NT2/D1 (cell line): ENCODE measurements around the gene TMOD1.

Experiments used
- DNase-seq: peaks from one replicate; pipeline ENCODE4 v3.0.0-alpha.2; 2011; ENCODE audit warnings: low read depth, low spot score
- H3K27me3 ChIP-seq: 2 replicates; pipeline ENCODE4 v1.6.0; 2011; ENCODE audit warnings: mild to moderate bottlenecking; ENCODE audit not compliant: insufficient read length, insufficient read depth
- H3K36me3 ChIP-seq: 2 replicates; pipeline ENCODE4 v1.6.1; 2011; ENCODE audit warnings: mild to moderate bottlenecking, low read length, mixed read lengths; ENCODE audit not compliant: insufficient read depth, insufficient read length
- H3K4me1 ChIP-seq: 2 replicates; pipeline ENCODE4 v1.5.1; 2011; ENCODE audit not compliant: insufficient read depth, insufficient read length
- H3K4me3 ChIP-seq: 2 replicates; pipeline ENCODE4 v1.5.1; 2011; ENCODE audit warnings: low read depth; ENCODE audit not compliant: insufficient read length
- H3K9ac ChIP-seq: 2 replicates; pipeline ENCODE4 v1.6.0; 2011; ENCODE audit warnings: low read depth; ENCODE audit not compliant: insufficient read length
- H3K9me3 ChIP-seq: 2 replicates; pipeline ENCODE4 v1.5.1; 2011; ENCODE audit warnings: mild to moderate bottlenecking, low read length; ENCODE audit not compliant: insufficient read depth
- SUZ12 ChIP-seq: IDR thresholded peaks from 2 replicates; pipeline ENCODE4 v1.6.1; 2011; ENCODE audit not compliant: insufficient read length, insufficient read depth; ENCODE audit errors: extremely low read depth
- YY1 ChIP-seq: IDR thresholded peaks from 2 replicates; pipeline ENCODE4 v1.6.1; 2011; ENCODE audit not compliant: insufficient read length, insufficient read depth
- ZNF274 ChIP-seq: IDR thresholded peaks from 2 replicates; pipeline ENCODE4 v1.6.1; 2011; ENCODE audit warnings: mild to moderate bottlenecking, low read depth, low read length

The TMOD1 gene

GRCh38 chr9:97543561-97543960 lies 42.1 kb downstream of the TMOD1 start:
- Histone ChIP-seq H3K4me3 (no peak overlapping the region), H3K4me1 (peaks cover 5% of the 10 kb centered on the region), H3K27me3 (no peaks in the 10 kb centered on the region), H3K9ac (no peak overlapping the region), H3K9me3 (no peaks in the 10 kb centered on the region), H3K36me3 (no peaks in the 10 kb centered on the region)
- TF ChIP-seq ZNF274 (no peak), SUZ12 (no peak), YY1 (no peak)
- no peak for DNase-seq

- Histone ChIP-seq H3K27me3 (no peaks in the 10 kb centered on the region), H3K9ac (no peak overlapping the region), H3K4me3 (no peak overlapping the region), H3K36me3 (no peaks in the 10 kb centered on the region), H3K4me1 (peaks cover 5% of the 10 kb centered on the region), H3K9me3 (no peaks in the 10 kb centered on the region)
- DNase-seq = no peak
- no peak for TF ChIP-seq SUZ12
- no peak for TF ChIP-seq ZNF274
- no peak for TF ChIP-seq YY1
Observed at GRCh38 chr9:97545486-97545885, 44.0 kb downstream of the TMOD1 start.

- H3K27me3 ChIP-seq = no peaks in the 10 kb centered on the region
- DNase-seq = no peak
- H3K9me3 ChIP-seq = no peaks in the 10 kb centered on the region
- H3K4me3 ChIP-seq = no peak overlapping the region
- H3K4me1 ChIP-seq = peaks cover 5% of the 10 kb centered on the region
- no peak for TF ChIP-seq YY1
- no peak for TF ChIP-seq ZNF274
- TF ChIP-seq SUZ12 = no peak
- no peak overlapping the region for H3K9ac ChIP-seq
- no peaks in the 10 kb centered on the region for H3K36me3 ChIP-seq
Observed at GRCh38 chr9:97547098-97547829, 45.8 kb downstream of the TMOD1 start.

GRCh38 chr9:97548379-97548778 lies 46.9 kb downstream of the TMOD1 start:
- Histone ChIP-seq H3K36me3 (no peaks in the 10 kb centered on the region), H3K9ac (no peak overlapping the region), H3K27me3 (no peaks in the 10 kb centered on the region), H3K4me1 (peaks cover 5% of the 10 kb centered on the region), H3K9me3 (no peaks in the 10 kb centered on the region), H3K4me3 (no peak overlapping the region)
- no peak for DNase-seq
- TF ChIP-seq YY1 (no peak), ZNF274 (no peak), SUZ12 (no peak)

- no peak for DNase-seq
- H3K36me3 ChIP-seq = no peaks in the 10 kb centered on the region
- no peak overlapping the region for H3K9ac ChIP-seq
- TF ChIP-seq ZNF274 = no peak
- no peak for TF ChIP-seq SUZ12
- TF ChIP-seq YY1 = no peak
- H3K9me3 ChIP-seq = no peaks in the 10 kb centered on the region
- H3K4me1 ChIP-seq = peaks cover under 1% of the 10 kb centered on the region
- H3K27me3 ChIP-seq = no peaks in the 10 kb centered on the region
- H3K4me3 ChIP-seq = no peak overlapping the region
Observed at GRCh38 chr9:97548819-97549540, 47.5 kb downstream of the TMOD1 start.

GRCh38 chr9:97550386-97550785 lies 48.9 kb downstream of the TMOD1 start:
- Histone ChIP-seq H3K36me3 (no peaks in the 10 kb centered on the region), H3K9ac (no peak overlapping the region)
- TF ChIP-seq SUZ12 (no peak), ZNF274 (no peak), YY1 (no peak)

GRCh38 chr9:97551308-97551707 lies 49.8 kb downstream of the TMOD1 start:
- H3K9me3 ChIP-seq = no peaks in the 10 kb centered on the region
- H3K4me3 ChIP-seq = no peak overlapping the region
- H3K9ac ChIP-seq = no peak overlapping the region
- H3K27me3 ChIP-seq = no peaks in the 10 kb centered on the region
- TF ChIP-seq YY1 = no peak
- DNase-seq = no peak
- H3K4me1 ChIP-seq = peaks cover 4% of the 10 kb centered on the region
- no peaks in the 10 kb centered on the region for H3K36me3 ChIP-seq

More at GRCh38 chr9:97550386-97550785, 48.9 kb downstream of the TMOD1 start:
- DNase-seq = no peak
- Histone ChIP-seq H3K9me3 (no peaks in the 10 kb centered on the region), H3K27me3 (no peaks in the 10 kb centered on the region), H3K4me1 (peaks cover 4% of the 10 kb centered on the region), H3K4me3 (no peak overlapping the region)
